ENCODE results near the gene ZNF644.

ZNF644 gene

DNA sequence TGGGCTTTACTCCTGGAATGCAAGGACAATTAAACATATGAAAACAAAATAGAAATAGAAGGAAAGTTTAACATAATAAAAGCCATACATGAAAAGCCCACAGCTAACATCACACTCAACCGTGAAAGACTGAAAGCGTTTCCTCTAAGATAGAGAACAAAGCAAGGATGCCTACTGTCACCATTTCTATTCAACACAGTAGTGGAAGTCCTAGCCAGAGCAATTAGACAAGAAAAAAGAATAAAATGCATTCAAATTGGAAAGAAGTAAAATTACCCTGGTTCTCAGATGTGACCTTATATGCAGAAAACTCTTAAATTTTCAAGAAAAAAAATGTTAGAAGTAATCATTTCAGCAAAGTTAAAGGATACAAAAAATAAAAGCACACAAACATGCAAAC lies 34.0 kb downstream of the ZNF644 start:
- Histone ChIP-seq H3K27ac (no peak overlapping the region), H3K79me2 (ENCODE audit: insufficient read depth, low read depth) (peaks cover 88% of the 10 kb centered on the region), H2AFZ (ENCODE audit: low read depth) (no peak overlapping the region), H3K36me3 (ENCODE audit: insufficient read depth) (no peaks in the 10 kb centered on the region), H3K4me1 (ENCODE audit: low read depth, poor library complexity, severe bottlenecking) (peaks cover 18% of the 10 kb centered on the region), H3K9ac (no peak overlapping the region), H3K4me2 (no peak overlapping the region), H4K20me1 (ENCODE audit: insufficient read depth) (peaks cover 7% of the 10 kb centered on the region), H3K4me3 (IDR thresholded peaks at IDR 0.05; ENCODE audit: insufficient read depth, low read depth, low read length) (no peak overlapping the region), H3K27me3 (ENCODE audit: insufficient read depth, low read depth) (no peaks in the 10 kb centered on the region)
- TF ChIP-seq CTCF (conservative IDR thresholded peaks at IDR 0.05; ENCODE audit: low read depth, low read length), result no peak

GRCh38 chr1:90986953-90987352 lies 34.9 kb downstream of the ZNF644 start:
- H3K9ac ChIP-seq, result no peak overlapping the region

GRCh38 chr1:90977522-90977921 lies 44.3 kb downstream of the ZNF644 start:
- peaks cover 5% of the 10 kb centered on the region; the same call in 1 of the 2 replicates for H3K79me2 ChIP-seq (ENCODE audit: insufficient read depth, low read depth)
- H3K27me3 ChIP-seq (ENCODE audit: insufficient read depth, low read depth), result no peaks in the 10 kb centered on the region
- H3K4me3 ChIP-seq (IDR thresholded peaks at IDR 0.05; ENCODE audit: insufficient read depth, low read depth, low read length), result no peak overlapping the region
- peaks cover 18% of the 10 kb centered on the region for H3K4me1 ChIP-seq (ENCODE audit: low read depth, poor library complexity, severe bottlenecking)
- no peak overlapping the region for H3K9ac ChIP-seq
- no peak overlapping the region for H2AFZ ChIP-seq (ENCODE audit: low read depth)
- H3K27ac ChIP-seq, result no peak overlapping the region
- no peaks in the 10 kb centered on the region for H4K20me1 ChIP-seq (ENCODE audit: insufficient read depth)
- no peaks in the 10 kb centered on the region for H3K36me3 ChIP-seq (ENCODE audit: insufficient read depth)
- TF ChIP-seq CTCF (conservative IDR thresholded peaks at IDR 0.05; ENCODE audit: low read depth, low read length), result no peak
- H3K4me2 ChIP-seq, result no peak overlapping the region

More at GRCh38 chr1:90986953-90987352, 34.9 kb downstream of the ZNF644 start:
- Histone ChIP-seq H3K36me3 (ENCODE audit: insufficient read depth) (no peaks in the 10 kb centered on the region), H4K20me1 (ENCODE audit: insufficient read depth) (peaks cover 7% of the 10 kb centered on the region), H3K27ac (no peak overlapping the region), H3K4me2 (no peak overlapping the region), H3K4me3 (IDR thresholded peaks at IDR 0.05; ENCODE audit: insufficient read depth, low read depth, low read length) (no peak overlapping the region), H3K4me1 (ENCODE audit: low read depth, poor library complexity, severe bottlenecking) (peaks cover 18% of the 10 kb centered on the region), H3K27me3 (ENCODE audit: insufficient read depth, low read depth) (no peaks in the 10 kb centered on the region), H2AFZ (ENCODE audit: low read depth) (no peak overlapping the region), H3K79me2 (ENCODE audit: insufficient read depth, low read depth) (peaks cover 79% of the 10 kb centered on the region)
- TF ChIP-seq CTCF (conservative IDR thresholded peaks at IDR 0.05; ENCODE audit: low read depth, low read length), result no peak

GRCh38 chr1:90973897-90974798 lies 47.7 kb downstream of the ZNF644 start:
- no peak for TF ChIP-seq CTCF (conservative IDR thresholded peaks at IDR 0.05; ENCODE audit: low read depth, low read length)
- H4K20me1 ChIP-seq (ENCODE audit: insufficient read depth), result peaks cover 4% of the 10 kb centered on the region; the same call in 1 of the 2 replicates
- H3K27ac ChIP-seq, result no peak overlapping the region
- no peaks in the 10 kb centered on the region for H3K27me3 ChIP-seq (ENCODE audit: insufficient read depth, low read depth)
- no peak overlapping the region for H3K4me2 ChIP-seq
- no peak overlapping the region for H3K9ac ChIP-seq
- peaks cover 36% of the 10 kb centered on the region for H3K4me1 ChIP-seq (ENCODE audit: low read depth, poor library complexity, severe bottlenecking)
- no peaks in the 10 kb centered on the region for H3K36me3 ChIP-seq (ENCODE audit: insufficient read depth)
- no peak overlapping the region for H3K4me3 ChIP-seq (IDR thresholded peaks at IDR 0.05; ENCODE audit: insufficient read depth, low read depth, low read length)
- no peak overlapping the region for H2AFZ ChIP-seq (ENCODE audit: low read depth)
- no peaks in the 10 kb centered on the region; the same call in 1 of the 2 replicates for H3K79me2 ChIP-seq (ENCODE audit: insufficient read depth, low read depth)

Data from KMS-11 (cell line).